H1 (cell line): ENCODE data around the gene PEX26. TPM values are rescaled to one million over a fixed set of nuclear protein-coding genes. Genes with fewer than 3 reads are reported as not detected.

Experiments used
- CTCF ChIA-PET: fragments of 300-600 bp; sonication (Branson Sonifier 250); formaldehyde crosslinking; loops from one replicate; lab custom pipeline; 2021; ENCODE audit not compliant: partially characterized antibody; lab: Charles Lee
- POLR2A ChIA-PET: fragments of 300-600 bp; sonication (Branson Sonifier 250); formaldehyde crosslinking; loops from one replicate; lab custom pipeline; 2021; ENCODE audit warnings: inconsistent platforms; ENCODE audit not compliant: partially characterized antibody; lab: Charles Lee
- DNase-seq, 2 experiments: peaks; one replicate each; pipeline versions ENCODE4 v3.0.0 to v3.0.0-alpha.2; 2010 to 2022; ENCODE audit warnings: low spot score in 2 of 2, low read depth in 1 of 2, mixed read lengths in 1 of 2
- FAIRE-seq: peaks from 2 replicates; lab custom pipeline; 2011; peaks lifted over from hg19 to GRCh38; lab: Jason Lieb, UNC
- H2AFZ ChIP-seq: 2 replicates; pipeline ENCODE4 v1.8.1; 2012; ENCODE audit warnings: low read length, inconsistent platforms
- H2AK5ac ChIP-seq: 2 replicates; pipeline ENCODE4 v1.6.1; 2013; ENCODE audit warnings: low read depth, low read length
- H2BK120ac ChIP-seq: replicated peaks from 2 replicates; pipeline ENCODE3; 2013; ENCODE audit warnings: low read depth, low read length, inconsistent platforms
- H2BK12ac ChIP-seq: 2 replicates; pipeline ENCODE4 v1.6.1; 2013; ENCODE audit warnings: low read depth, low read length
- H2BK15ac ChIP-seq: 2 replicates; pipeline ENCODE4 v1.6.1; 2013; ENCODE audit warnings: low read length
- H2BK20ac ChIP-seq: 2 replicates; pipeline ENCODE4 v1.6.1; 2013; ENCODE audit warnings: low read length
- H2BK5ac ChIP-seq: 2 replicates; pipeline ENCODE4 v1.6.1; 2013; ENCODE audit warnings: low read depth, low read length
- H3K14ac ChIP-seq: 2 replicates; pipeline ENCODE4 v1.6.1; 2013; ENCODE audit warnings: inconsistent platforms; ENCODE audit not compliant: insufficient read length
- H3K18ac ChIP-seq: 2 replicates; pipeline ENCODE4 v1.6.1; 2013; ENCODE audit warnings: low read length; ENCODE audit errors: extremely low read depth
- H3K23ac ChIP-seq: 2 replicates; pipeline ENCODE4 v1.6.1; 2013; ENCODE audit warnings: inconsistent platforms; ENCODE audit not compliant: insufficient read length
- H3K23me2 ChIP-seq: 2 replicates; pipeline ENCODE4 v1.6.1; 2013; ENCODE audit warnings: low read depth, low read length
- H3K27ac ChIP-seq: 2 replicates; pipeline ENCODE4 v1.6.1; 2011; ENCODE audit warnings: low read depth, low read length, inconsistent platforms
- H3K27me3 ChIP-seq, 4 experiments: replicated peaks in 1 of 4; 1 replicate in 1 of 4; 2 replicates in 3 of 4; pipeline versions ENCODE4 v1.6.1 to v1.8.1; 2011 to 2013; ENCODE audit warnings: low read length in 3 of 4, mild to moderate bottlenecking in 3 of 4, inconsistent platforms in 2 of 4, mixed read lengths in 2 of 4, moderate library complexity in 1 of 4; ENCODE audit not compliant: control insufficient read depth in 3 of 4, insufficient read depth in 3 of 4; ENCODE audit errors: extremely low read depth in 1 of 4
- H3K36me3 ChIP-seq, 4 experiments: 2 replicates each; pipeline versions ENCODE4 v1.6.1 to v1.8.1; 2011 to 2013; ENCODE audit warnings: mild to moderate bottlenecking in 4 of 4, low read length in 3 of 4, moderate library complexity in 2 of 4, control low read depth in 1 of 4, inconsistent platforms in 1 of 4; ENCODE audit not compliant: insufficient read depth in 4 of 4, control insufficient read depth in 2 of 4
- H3K4ac ChIP-seq: replicated peaks from 2 replicates; pipeline ENCODE3; 2013; ENCODE audit warnings: low read length, low read depth, mixed read lengths, inconsistent platforms; ENCODE audit not compliant: insufficient read length
- H3K4me1 ChIP-seq, 4 experiments: replicated peaks in 1 of 4; 1 replicate in 1 of 4; 2 replicates in 3 of 4; pipeline versions ENCODE4 v1.6.1 to v1.8.1; 2011 to 2013; ENCODE audit warnings: low read length in 3 of 4, inconsistent platforms in 2 of 4, mixed read lengths in 1 of 4; ENCODE audit not compliant: insufficient read depth in 4 of 4, control insufficient read depth in 3 of 4
- H3K4me2 ChIP-seq, 2 experiments: 2 replicates each; pipeline versions ENCODE4 v1.6.1 to v1.8.1; 2011 to 2013; ENCODE audit warnings: low read depth in 2 of 2, low read length in 2 of 2, control low read depth in 1 of 2, inconsistent platforms in 1 of 2, mild to moderate bottlenecking in 1 of 2; ENCODE audit not compliant: insufficient read depth in 1 of 2
- H3K4me3 ChIP-seq, 4 experiments: fragments of 200-600, 300-600 bp in 1 of 4; sonication (generic), shearing (Covaris generic), sonication (Bioruptor Twin) in 1 of 4; 2 replicates each; pipeline versions ENCODE4 v1.5.1 to v1.8.1; 2011 to 2016; ENCODE audit warnings: low read length in 4 of 4, low read depth in 3 of 4, control low read depth in 2 of 4, inconsistent platforms in 2 of 4, mild to moderate bottlenecking in 2 of 4, mixed read lengths in 1 of 4, moderate library complexity in 1 of 4; ENCODE audit not compliant: insufficient read depth in 2 of 4; ENCODE audit errors: extremely low read depth in 1 of 4
- H3K56ac ChIP-seq: replicated peaks from 2 replicates; pipeline ENCODE3; 2013; ENCODE audit warnings: low read depth, mild to moderate bottlenecking, mixed read lengths, low read length, inconsistent platforms; ENCODE audit not compliant: insufficient read length
- H3K79me1 ChIP-seq: 2 replicates; pipeline ENCODE4 v1.6.1; 2013; ENCODE audit warnings: low read depth, low read length, control low read depth
- H3K79me2 ChIP-seq, 2 experiments: 2 replicates each; pipeline versions ENCODE4 v1.6.1 to v1.8.1; 2012 to 2013; ENCODE audit warnings: low read length in 2 of 2, mild to moderate bottlenecking in 2 of 2, inconsistent platforms in 1 of 2; ENCODE audit not compliant: insufficient read depth in 2 of 2, control insufficient read depth in 1 of 2
- H3K9ac ChIP-seq, 4 experiments: replicated peaks in 1 of 4; 1 replicate in 1 of 4; 2 replicates in 3 of 4; pipeline versions ENCODE4 v1.6.1 to v1.8.1; 2011 to 2013; ENCODE audit warnings: low read depth in 3 of 4, low read length in 3 of 4, control low read depth in 2 of 4, mild to moderate bottlenecking in 2 of 4, moderate library complexity in 2 of 4, inconsistent platforms in 1 of 4; ENCODE audit errors: extremely low read depth in 1 of 4
- H3K9me3 ChIP-seq, 2 experiments: 2 replicates each; pipeline versions ENCODE4 v1.6.1 to v1.8.1; 2012 to 2013; ENCODE audit warnings: mild to moderate bottlenecking in 2 of 2, moderate library complexity in 2 of 2, control low read depth in 1 of 2, inconsistent platforms in 1 of 2, low read depth in 1 of 2, low read length in 1 of 2, mixed read lengths in 1 of 2; ENCODE audit not compliant: insufficient read depth in 2 of 2
- H4K20me1 ChIP-seq, 2 experiments: replicated peaks in 1 of 2; 2 replicates each; pipeline versions ENCODE3 to v1.8.1; 2011 to 2013; ENCODE audit warnings: inconsistent platforms in 2 of 2, low read length in 2 of 2, mild to moderate bottlenecking in 1 of 2; ENCODE audit not compliant: insufficient read depth in 2 of 2, control insufficient read depth in 1 of 2
- H4K5ac ChIP-seq: 2 replicates; pipeline ENCODE4 v1.6.1; 2013; ENCODE audit warnings: low read length, low read depth, mixed read lengths, inconsistent platforms; ENCODE audit not compliant: insufficient read length
- H4K8ac ChIP-seq: 2 replicates; pipeline ENCODE4 v1.8.0; 2013; ENCODE audit warnings: mild to moderate bottlenecking, moderate library complexity, low read length, inconsistent platforms; ENCODE audit not compliant: insufficient read depth; ENCODE audit errors: extremely low read depth
- H4K91ac ChIP-seq: replicated peaks from 2 replicates; pipeline ENCODE3; 2013; ENCODE audit warnings: low read length, mixed read lengths, inconsistent platforms; ENCODE audit not compliant: insufficient read length
- BACH1 ChIP-seq: IDR thresholded peaks from 2 replicates; pipeline ENCODE4 v1.6.1; 2012; ENCODE audit warnings: low read length, improper control_type of control experiment
- CBX5 ChIP-seq: fragments of 300-800, 300-1000 bp; sonication (generic); IDR thresholded peaks from 2 replicates; pipeline ENCODE4 v1.7.1; 2016; ENCODE audit warnings: antibody characterized with exemption, low read length, low read depth
- CBX8 ChIP-seq: fragments of 300-800, 300-1000 bp; sonication (generic); IDR thresholded peaks from 2 replicates; pipeline ENCODE4 v1.7.1; 2016; ENCODE audit warnings: low read depth, low read length, borderline replicate concordance
- CTBP2 ChIP-seq: IDR thresholded peaks from 2 replicates; pipeline ENCODE4 v1.7.0; 2011; ENCODE audit warnings: borderline replicate concordance, mild to moderate bottlenecking, moderate library complexity, mixed read lengths, low read length; ENCODE audit not compliant: insufficient read depth, insufficient read length
- CTCF ChIP-seq, 3 experiments: IDR thresholded peaks; 1 replicate in 2 of 3; 2 replicates in 1 of 3; pipeline versions ENCODE4 v1.5.1 to v1.6.1; 2011; ENCODE audit warnings: low read length in 3 of 3, mild to moderate bottlenecking in 3 of 3, inconsistent platforms in 2 of 3, low read depth in 1 of 3, moderate library complexity in 1 of 3; ENCODE audit not compliant: insufficient read depth in 1 of 3; ENCODE audit errors: control extremely low read depth in 1 of 3
- HDAC6 ChIP-seq: IDR thresholded peaks from one replicate; pipeline ENCODE4 v1.7.1; 2012; ENCODE audit warnings: low read depth, mild to moderate bottlenecking, inconsistent platforms, low read length, moderate library complexity
- NRF1 ChIP-seq: IDR thresholded peaks from 2 replicates; pipeline ENCODE4 v1.6.1; 2011; ENCODE audit warnings: mild to moderate bottlenecking, low read depth, low read length, improper control_type of control experiment
- RAD21 ChIP-seq, 2 experiments: IDR thresholded peaks in 1 of 2; conservative IDR thresholded peaks in 1 of 2; 2 replicates each; pipeline ENCODE4 v1.6.1; 2011; ENCODE audit warnings: low read depth in 2 of 2, low read length in 2 of 2, improper control_type of control experiment in 1 of 2, inconsistent platforms in 1 of 2, mild to moderate bottlenecking in 1 of 2, moderate library complexity in 1 of 2
- WGBS, 2 experiments: shearing (Covaris generic) in 1 of 2; methylation state at CpG; one replicate each; pipeline versions ENCODE4 v1.1.6 to v1.1.7; 2013 to 2015; ENCODE audit warnings: low lambda C conversion rate in 2 of 2, mixed read lengths in 2 of 2, inconsistent platforms in 1 of 2, low coverage in 1 of 2, missing lambda C conversion rate in 1 of 2; ENCODE audit not compliant: insufficient replicate concordance in 2 of 2, insufficient coverage in 1 of 2, insufficient read length in 1 of 2; ENCODE audit errors: extremely low coverage in 1 of 2, missing lambda C conversion rate in 1 of 2; 5-methylcytosine and 5-hydroxymethylcytosine counted together
- polyA plus RNA-seq, 7 experiments: library from polyadenylated mRNA; depleted of rRNA in 3 of 7; stranded (reverse) in 5 of 7; unstranded in 2 of 7; fragments of >200 nt in 5 of 7; fragments of 200-250 nt in 2 of 7; gene quantifications; 1 replicate in 5 of 7; 2 replicates in 1 of 7; 4 replicates in 1 of 7; pipeline versions ENCODE4 v1.2.1 to v1.2.3, GENCODE V29; 2011 to 2013; ENCODE audit warnings: missing spikeins in 2 of 7, mixed read lengths in 2 of 7
- total RNA-seq: library from RNA; stranded (reverse); fragmentation: NEBNext Ultra II Directional; extraction: Animal tissue kit (Norgen Biotek cat#: 25700); gene quantifications from 2 replicates; pipeline ENCODE4 v1.2.1, GENCODE V29; 2021

PEX26 gene
- total and polyA plus RNA-seq, 2 of the 8 experiments (the other 6 are each of a cell fraction or from before 2014, with no cell fraction given) = 33.1 to 49.0 TPM

- Histone ChIP-seq H2BK5ac (no peak within 1 kb of the TSS), H3K23me2 (peaks cover 10% of the 10 kb centered on the region; the same call in 1 of the 2 replicates), H4K5ac (no peak within 1 kb of the TSS), H3K4me2 (peak within 1 kb of the TSS; percentile 83 to 84), H3K27ac (no peak within 1 kb of the TSS), H4K8ac (no peak within 1 kb of the TSS; the same call in 1 of the 2 replicates), H3K9ac (peak within 1 kb of the TSS in 1 of 4 experiments; percentile 12; a peak in 1 of 7 replicates), H3K56ac (no peak within 1 kb of the TSS), H3K27me3 (peaks cover 11 to 33% (median 27%) of the 10 kb centered on the region in 4 experiments), H4K20me1 (no peaks in the 10 kb centered on the region), H2BK15ac (no peak within 1 kb of the TSS; the same call in 1 of the 2 replicates), H3K14ac (no peak within 1 kb of the TSS), H3K4me3 (peak within 1 kb of the TSS; percentile 31 to 59 (median 42)), H3K23ac (no peak within 1 kb of the TSS), H2AK5ac (no peak within 1 kb of the TSS), H3K18ac (peak within 1 kb of the TSS; percentile 32; the same call in 1 of the 2 replicates), H3K9me3 (peaks cover 7 to 15% of the 10 kb centered on the region in 2 experiments), H2AFZ (no peak within 1 kb of the TSS), H2BK20ac (no peak within 1 kb of the TSS), H3K36me3 (no peaks in the 10 kb centered on the region), H3K79me2 (no peaks in the 10 kb centered on the region), H2BK120ac (no peak within 1 kb of the TSS), H2BK12ac (0 out of 2 replicates have a peak within 1 kb of the TSS, but pooled peaks have one; percentile 50), H3K4me1 (peaks cover 0 to 9% (median 5%) of the 10 kb centered on the region in 4 experiments; a peak in 5 of 7 replicates), H4K91ac (no peak within 1 kb of the TSS), H3K4ac (no peak within 1 kb of the TSS), H3K79me1 (no peaks in the 10 kb centered on the region)
- ChIA-PET POLR2A (interaction anchor here (0.6 to 1.6 kb wide), 2 partner anchors 17 to 39 kb away, joined by 3 to 7 read pairs; partner anchors contain the start of gene USP18), CTCF (interaction anchor here (1.1 to 1.8 kb wide), 2 partner anchors 34 to 36 kb away, joined by 3 to 4 read pairs; no protein-coding TSS in a partner anchor)
- DNase-seq = peak in 1 of 2 experiments; percentile 61
- WGBS, 2 experiments = 6% methylated on average over 65 of the region's 72 CpGs; no CpG with 5 or more reads in 1 of the 2 experiments
- FAIRE-seq = no peak
- no peak for TF ChIP-seq CBX5
- TF ChIP-seq BACH1 = no peak
- no peak for TF ChIP-seq CBX8
- TF ChIP-seq NRF1 = no peak
- TF ChIP-seq RAD21 (IDR thresholded peaks at IDR 0.05 in 1 of 2, conservative IDR thresholded peaks at IDR 0.05 in 1 of 2; ENCODE audit: low read depth in 2 of 2, low read length in 2 of 2) = no peak
- no peak for TF ChIP-seq CTCF (IDR thresholded peaks at IDR 0.05; ENCODE audit: control extremely low read depth in 1 of 3, insufficient read depth in 1 of 3, low read depth in 1 of 3, low read length in 3 of 3)
- no peak for TF ChIP-seq HDAC6
- TF ChIP-seq CTBP2 = no peak
Measured at GRCh38 chr22:18110194-18110953, 32.6 kb downstream of the PEX26 start, which contains the start of gene TUBA8. Gene TUBA8 (plus strand): TSS chr22:18110809. CDS start chr22:18110866, 57 bp downstream.
